ENCODE measurements around the gene CEP89. TPM values are rescaled to one million over a fixed set of nuclear protein-coding genes. Genes with fewer than 3 reads are reported as not detected.

Gene CEP89
- total RNA-seq, 4 donors from 2014 or later = 11.7 to 22.5 (median 17.5) TPM

DNA sequence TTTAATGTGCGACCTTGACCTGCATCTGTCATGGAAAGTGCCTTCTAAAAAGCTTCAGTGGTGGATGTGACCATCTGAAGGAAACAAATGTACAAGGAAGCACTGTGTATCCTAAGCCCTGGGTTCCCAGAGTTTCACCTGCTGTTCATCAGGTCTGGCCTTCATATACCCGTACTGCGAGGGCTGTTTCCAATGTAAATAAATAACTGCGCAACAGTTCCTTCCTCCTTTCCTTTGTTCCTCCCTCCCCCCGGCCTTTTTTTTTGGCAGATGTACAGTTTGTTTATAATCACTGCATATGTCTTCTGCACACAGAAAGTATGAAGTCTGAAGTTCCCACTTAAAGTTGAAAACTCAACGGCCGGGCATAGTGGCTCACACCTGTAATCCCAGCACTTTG, 5.5 kb upstream of the CEP89 start:
- no peak for TF ChIP-seq POLR2AphosphoS5 (IDR thresholded peaks at IDR 0.05)
- no peak for TF ChIP-seq POLR2A (IDR thresholded peaks at IDR 0.05)
- no peak for TF ChIP-seq EP300 (IDR thresholded peaks at IDR 0.05)
- TF ChIP-seq, protein P1, sequence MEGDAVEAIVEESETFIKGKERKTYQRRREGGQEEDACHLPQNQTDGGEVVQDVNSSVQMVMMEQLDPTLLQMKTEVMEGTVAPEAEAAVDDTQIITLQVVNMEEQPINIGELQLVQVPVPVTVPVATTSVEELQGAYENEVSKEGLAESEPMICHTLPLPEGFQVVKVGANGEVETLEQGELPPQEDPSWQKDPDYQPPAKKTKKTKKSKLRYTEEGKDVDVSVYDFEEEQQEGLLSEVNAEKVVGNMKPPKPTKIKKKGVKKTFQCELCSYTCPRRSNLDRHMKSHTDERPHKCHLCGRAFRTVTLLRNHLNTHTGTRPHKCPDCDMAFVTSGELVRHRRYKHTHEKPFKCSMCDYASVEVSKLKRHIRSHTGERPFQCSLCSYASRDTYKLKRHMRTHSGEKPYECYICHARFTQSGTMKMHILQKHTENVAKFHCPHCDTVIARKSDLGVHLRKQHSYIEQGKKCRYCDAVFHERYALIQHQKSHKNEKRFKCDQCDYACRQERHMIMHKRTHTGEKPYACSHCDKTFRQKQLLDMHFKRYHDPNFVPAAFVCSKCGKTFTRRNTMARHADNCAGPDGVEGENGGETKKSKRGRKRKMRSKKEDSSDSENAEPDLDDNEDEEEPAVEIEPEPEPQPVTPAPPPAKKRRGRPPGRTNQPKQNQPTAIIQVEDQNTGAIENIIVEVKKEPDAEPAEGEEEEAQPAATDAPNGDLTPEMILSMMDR (IDR thresholded peaks at IDR 0.05) = no peak
- WGBS = 80% methylated on average over 7 of the region's 7 CpGs
- DNase-seq (ENCODE audit: low spot score in 2 of 2) = no peak
- Histone ChIP-seq H3K4me3 (no peak overlapping the region), H3K27ac (no peak overlapping the region), H3K27me3 (no peaks in the 10 kb centered on the region), H3K36me3 (no peaks in the 10 kb centered on the region), H3K9me3 (no peaks in the 10 kb centered on the region), H3K4me1 (peaks cover 7% of the 10 kb centered on the region)

DNA sequence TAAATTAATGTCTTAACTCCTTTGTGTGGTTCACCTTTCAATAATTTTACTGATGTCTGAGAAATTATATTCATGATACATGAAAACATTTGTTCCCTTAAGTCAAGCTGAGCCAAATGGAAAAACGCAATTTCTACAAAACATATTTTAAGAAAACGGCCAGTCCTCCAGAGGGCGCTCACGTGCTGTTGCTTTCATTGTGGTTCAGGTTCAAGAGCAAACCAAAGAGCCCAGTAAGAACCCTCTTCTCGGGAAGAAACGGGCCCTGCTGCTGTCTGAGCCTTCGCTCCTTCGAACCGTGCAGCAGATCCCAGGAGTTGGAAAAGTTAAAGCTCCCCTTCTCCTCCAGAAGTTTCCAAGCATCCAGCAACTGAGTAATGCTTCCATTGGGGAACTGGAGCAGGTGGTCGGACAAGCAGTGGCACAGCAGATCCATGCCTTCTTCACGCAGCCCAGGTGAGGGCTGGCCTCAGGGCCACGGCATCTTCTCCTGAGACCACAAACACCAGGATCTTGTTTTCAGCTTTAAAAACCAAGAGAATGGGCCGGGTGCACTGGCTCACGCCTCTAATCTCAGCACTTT, 4.6 kb upstream of the CEP89 start:
- Histone ChIP-seq H3K27me3 (no peaks in the 10 kb centered on the region), H3K9me3 (no peaks in the 10 kb centered on the region), H3K36me3 (no peaks in the 10 kb centered on the region), H3K4me3 (no peak overlapping the region), H3K4me1 (peaks cover 10% of the 10 kb centered on the region), H3K27ac (no peak overlapping the region)
- no peak for TF ChIP-seq POLR2A (IDR thresholded peaks at IDR 0.05)
- TF ChIP-seq, protein P1 (IDR thresholded peaks at IDR 0.05) = peak; percentile 33 to 60
- 44% methylated on average over 14 of the region's 14 CpGs for WGBS
- peak in 1 of 2 donors; percentile 84 for DNase-seq (ENCODE audit: low spot score in 2 of 2)

DNA sequence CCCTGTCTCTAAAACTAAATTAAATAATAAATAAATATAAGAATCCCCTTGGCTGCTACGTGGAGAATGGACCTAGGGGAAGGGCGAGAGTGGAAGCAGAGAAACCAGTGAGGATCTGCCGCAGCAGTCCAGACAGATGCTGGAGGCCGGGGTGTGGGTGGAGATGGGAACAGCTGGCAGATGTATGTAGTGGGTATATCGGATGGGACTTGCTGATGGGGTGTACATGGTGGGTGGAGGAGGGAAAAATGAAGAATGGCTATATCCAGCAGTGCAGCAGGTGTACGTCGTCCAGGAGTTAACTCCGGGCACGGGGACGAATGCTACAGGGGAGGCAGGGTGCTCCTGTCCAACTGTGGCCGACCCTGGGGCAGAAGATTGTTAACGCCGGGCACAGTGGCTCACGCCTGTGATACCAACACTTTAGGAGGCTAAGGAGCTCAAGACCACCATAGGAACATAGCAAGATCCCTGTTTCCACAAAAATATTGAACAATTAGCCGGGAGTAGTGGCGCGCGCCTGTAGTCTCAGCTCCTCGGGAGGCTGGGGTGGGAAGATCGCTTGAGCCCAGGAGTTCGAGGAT, 654 bp downstream of the CEP89 start:
- no peak overlapping the region for H3K27ac ChIP-seq
- peak overlapping the region; percentile 67 for H3K4me3 ChIP-seq
- TF ChIP-seq EP300 (IDR thresholded peaks at IDR 0.05) = no peak
- TF ChIP-seq, protein P1 (IDR thresholded peaks at IDR 0.05) = no peak
- TF ChIP-seq POLR2AphosphoS5 (IDR thresholded peaks at IDR 0.05) = no peak
- no peak for TF ChIP-seq POLR2A (IDR thresholded peaks at IDR 0.05)
- DNase-seq (ENCODE audit: low spot score in 2 of 2) = no peak
- H3K4me1 ChIP-seq = peaks cover 21% of the 10 kb centered on the region
- no peaks in the 10 kb centered on the region for H3K27me3 ChIP-seq
- H3K9me3 ChIP-seq = no peaks in the 10 kb centered on the region
- WGBS = 17% methylated on average over 21 of the region's 21 CpGs
- H3K36me3 ChIP-seq = peaks cover 5% of the 10 kb centered on the region

DNA sequence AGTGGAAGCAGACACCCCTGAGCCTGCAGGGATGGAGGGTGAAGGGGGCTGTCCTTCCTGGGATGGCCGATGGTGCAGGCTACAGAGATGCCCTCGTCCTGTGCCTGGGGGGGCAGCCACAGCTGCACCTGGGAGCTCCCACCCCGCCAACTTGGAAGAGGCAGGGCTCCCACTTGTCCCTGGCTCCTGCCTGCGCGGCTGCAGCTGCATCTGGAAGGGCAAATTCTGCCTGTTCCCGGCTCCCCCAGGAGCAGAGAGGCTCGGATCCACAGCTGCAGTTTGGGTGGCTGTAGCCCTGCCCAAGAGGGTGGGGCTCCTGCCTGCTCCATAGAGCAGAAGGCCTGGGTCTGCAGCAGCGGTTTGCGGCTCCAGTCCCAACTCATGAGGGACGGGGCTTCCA, 2.2 kb downstream of the CEP89 start:
- H3K27ac ChIP-seq = no peak overlapping the region
- no peak overlapping the region for H3K4me3 ChIP-seq
- H3K4me1 ChIP-seq = peaks cover 21% of the 10 kb centered on the region
- TF ChIP-seq POLR2A (IDR thresholded peaks at IDR 0.05) = no peak
- TF ChIP-seq POLR2AphosphoS5 (IDR thresholded peaks at IDR 0.05) = no peak
- TF ChIP-seq EP300 (IDR thresholded peaks at IDR 0.05) = no peak
- TF ChIP-seq, protein P1 (IDR thresholded peaks at IDR 0.05) = no peak
- no peak for DNase-seq (ENCODE audit: low spot score in 2 of 2)
- H3K36me3 ChIP-seq = peaks cover 16% of the 10 kb centered on the region
- 73% methylated on average over 3 of the region's 10 CpGs for WGBS
- H3K27me3 ChIP-seq = no peaks in the 10 kb centered on the region
- no peaks in the 10 kb centered on the region for H3K9me3 ChIP-seq

DNA sequence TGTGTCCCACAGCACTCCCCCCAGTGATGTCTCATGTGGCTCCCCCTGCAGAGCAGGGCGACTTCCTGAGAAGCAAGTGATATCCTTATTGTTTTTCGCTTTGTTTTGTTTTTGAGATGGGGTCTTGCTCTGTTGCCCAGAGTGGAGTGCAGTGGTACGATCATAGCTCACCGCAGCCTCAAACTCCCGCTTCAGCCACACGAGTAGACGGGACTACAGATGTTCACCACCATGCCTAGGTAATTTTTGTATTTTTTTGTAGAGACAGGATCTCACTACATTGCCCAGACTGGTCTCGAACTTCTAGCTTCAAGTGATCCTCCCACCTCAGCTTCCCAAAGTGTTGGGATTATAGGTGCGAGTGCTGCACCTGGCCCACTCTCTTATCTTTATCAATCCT, 5.0 kb downstream of the CEP89 start:
- DNase-seq (ENCODE audit: low spot score in 2 of 2) = no peak
- TF ChIP-seq, protein P1 (IDR thresholded peaks at IDR 0.05) = no peak
- no peak for TF ChIP-seq POLR2A (IDR thresholded peaks at IDR 0.05)
- no peak for TF ChIP-seq EP300 (IDR thresholded peaks at IDR 0.05)
- no peak for TF ChIP-seq POLR2AphosphoS5 (IDR thresholded peaks at IDR 0.05)
- H3K36me3 ChIP-seq = peaks cover 38% of the 10 kb centered on the region
- H3K4me1 ChIP-seq = peaks cover 13% of the 10 kb centered on the region
- no peaks in the 10 kb centered on the region for H3K27me3 ChIP-seq
- H3K27ac ChIP-seq = no peak overlapping the region
- H3K4me3 ChIP-seq = no peak overlapping the region
- no peaks in the 10 kb centered on the region for H3K9me3 ChIP-seq
- WGBS = 97% methylated on average over 9 of the region's 9 CpGs
